Measurements from ENCODE around the gene CFHR5. TPM values are rescaled to one million over a fixed set of nuclear protein-coding genes. Genes with fewer than 3 reads are reported as not detected.

The CFHR5 gene
- total RNA-seq = not detected

GRCh38 chr1:196977278-196977677 is at the start of gene CFHR5:
CFHR5 (plus strand) TSS chr1:196977556; CDS start chr1:196977665, 109 bp downstream.

GRCh38 chr1:196943568-196943967 is 33.8 kb upstream of the CFHR5 start, which contains the start of gene CFHR2:
CFHR2 (plus strand) TSS chr1:196943738; CDS start chr1:196943881, 143 bp downstream.

Other genes starting within 250 kb of the CFHR5 start
- gene CFHR3, start 202.7 kb upstream of the CFHR5 start, total RNA-seq = not detected
- not detected for gene CFHR1, start 157.8 kb upstream of the CFHR5 start, total RNA-seq
- not detected for gene CFHR4, start 89.5 kb upstream of the CFHR5 start, total RNA-seq
- not detected for gene CFHR2, start 33.8 kb upstream of the CFHR5 start, total RNA-seq
- not detected for gene F13B, start 89.7 kb downstream of the CFHR5 start, total RNA-seq
- 10 to 100 TPM; 66.3 to 69.8 TPM for gene ASPM, start 169.1 kb downstream of the CFHR5 start, total RNA-seq
- gene ZBTB41, start 223.7 kb downstream of the CFHR5 start, total RNA-seq = 1 to 10 TPM; 7.2 to 7.4 TPM